Caco-2 (cell line): ENCODE measurements around the gene GNS. TPM values are rescaled to one million over a fixed set of nuclear protein-coding genes. Genes with fewer than 3 reads are reported as not detected.

Experiments
- BruUV-seq: library from RNA; stranded (reverse); fragments of 400-500 nt; replicated peaks from 2 replicates; lab custom pipeline; 2021; lab: Mats Ljungman, UMichigan
- CTCF ChIA-PET: fragments of 300-600 bp; sonication (Branson Sonifier 250); formaldehyde crosslinking; loops from one replicate; lab custom pipeline; 2022; ENCODE audit warnings: antibody characterized with exemption; lab: Charles Lee
- POLR2A ChIA-PET: fragments of 300-600 bp; sonication (Branson Sonifier 250); formaldehyde crosslinking; loops from one replicate; lab custom pipeline; 2022; ENCODE audit warnings: antibody characterized with exemption; lab: Charles Lee
- DNase-seq, 2 experiments: peaks; one replicate each; pipeline versions ENCODE4 v3.0.0 to v3.0.0-alpha.2; 2020 to 2022
- H3K27me3 ChIP-seq: replicated peaks from 2 replicates; pipeline ENCODE4 v1.6.0; 2011; ENCODE audit warnings: low read length; ENCODE audit not compliant: control insufficient read depth, insufficient read depth
- H3K36me3 ChIP-seq: 2 replicates; pipeline ENCODE4 v1.5.1; 2011; ENCODE audit warnings: low read length; ENCODE audit not compliant: control insufficient read depth, insufficient read depth
- H3K4me1 ChIP-seq: fragments of 250-450 bp; sonication (Bioruptor Pico); 2 replicates; pipeline ENCODE4 v1.5.1; 2020; ENCODE audit warnings: mild to moderate bottlenecking
- H3K4me3 ChIP-seq: 2 replicates; pipeline ENCODE4 v1.5.1; 2011; ENCODE audit warnings: low read depth, mild to moderate bottlenecking, control low read depth, low read length
- H3K9me3 ChIP-seq: fragments of 250-450 bp; sonication (Bioruptor Pico); 2 replicates; pipeline ENCODE4 v1.5.1; 2020; ENCODE audit warnings: mild to moderate bottlenecking, moderate library complexity
- H3K27ac Mint-ChIP-seq: one replicate; pipeline ENCODE4 v1.8.0; 2022; ENCODE audit warnings: mixed read lengths; ENCODE audit not compliant: unreplicated experiment
- H3K27me3 Mint-ChIP-seq: one replicate; pipeline ENCODE4 v1.8.0; 2022; ENCODE audit warnings: mixed read lengths; ENCODE audit not compliant: insufficient read depth, unreplicated experiment
- H3K36me3 Mint-ChIP-seq: one replicate; pipeline ENCODE4 v1.8.0; 2022; ENCODE audit warnings: mild to moderate bottlenecking, mixed read lengths; ENCODE audit not compliant: insufficient read depth, unreplicated experiment
- H3K4me1 Mint-ChIP-seq: one replicate; pipeline ENCODE4 v1.8.0; 2022; ENCODE audit warnings: low read depth, mixed read lengths; ENCODE audit not compliant: unreplicated experiment
- H3K4me3 Mint-ChIP-seq: one replicate; pipeline ENCODE4 v1.8.0; 2022; ENCODE audit warnings: mild to moderate bottlenecking, moderate library complexity, mixed read lengths; ENCODE audit not compliant: unreplicated experiment
- H3K9me3 Mint-ChIP-seq: one replicate; pipeline ENCODE4 v1.8.0; 2022; ENCODE audit warnings: mixed read lengths; ENCODE audit not compliant: unreplicated experiment
- CTCF ChIP-seq, 2 experiments: fragments of 200-600 bp in 1 of 2; IDR thresholded peaks; 1 replicate in 1 of 2; 2 replicates in 1 of 2; pipeline versions ENCODE4 v1.5.1 to v1.8.0; 2011 to 2022; ENCODE audit warnings: antibody characterized with exemption in 1 of 2, control low read depth in 1 of 2, inconsistent platforms in 1 of 2, low read depth in 1 of 2, low read length in 1 of 2, mild to moderate bottlenecking in 1 of 2, moderate library complexity in 1 of 2; ENCODE audit not compliant: insufficient read depth in 1 of 2, severe bottlenecking in 1 of 2, unreplicated experiment in 1 of 2
- intact Hi-C: fragments of 100-400 bp; cut with micrococcal nuclease; formaldehyde crosslinking; loops from one replicate; pipeline ENCODE4 v1.10.0; 2022; ENCODE audit not compliant: unreplicated experiment
- total RNA-seq: library from RNA; stranded (reverse); gene quantifications from 2 replicates; pipeline ENCODE4 v1.2.3, GENCODE V29; 2022

GNS gene
- total RNA-seq, 1 experiment from 2014 or later: 75.1 TPM

DNA sequence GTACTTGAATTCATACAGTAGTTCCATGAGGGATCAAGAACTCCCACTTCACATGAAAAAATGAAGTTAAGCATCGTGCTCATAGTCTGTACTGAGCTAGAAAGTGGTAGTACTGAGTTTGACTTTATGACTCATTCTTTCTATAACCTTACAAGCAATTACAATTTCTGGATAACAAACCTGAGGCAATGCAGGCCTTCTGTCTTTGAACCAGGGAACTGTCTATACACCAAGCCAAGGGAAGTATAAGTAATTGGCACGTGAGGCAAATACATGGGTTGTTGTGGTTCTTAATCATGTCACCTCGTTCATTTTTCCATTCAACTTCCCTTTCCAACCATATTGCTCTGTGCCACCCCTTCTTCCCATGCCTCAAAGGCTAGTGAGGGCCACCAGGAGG is 16.8 kb downstream of the GNS start:
- intact Hi-C loops: loop anchor here (5.0 kb wide), 1 partner anchor 40 kb away; no protein-coding TSS in a partner anchor
- no peak overlapping the region for H3K27ac Mint-ChIP-seq
- no peak for DNase-seq
- no peak for TF ChIP-seq CTCF (IDR thresholded peaks at IDR 0.05; ENCODE audit: insufficient read depth in 1 of 2, low read depth in 1 of 2, low read length in 1 of 2, severe bottlenecking in 1 of 2, unreplicated experiment in 1 of 2)
- no peaks in the 10 kb centered on the region for H3K9me3 ChIP-seq
- H3K4me3 ChIP-seq: no peak overlapping the region
- H3K27me3 Mint-ChIP-seq: no peaks in the 10 kb centered on the region
- H3K27me3 ChIP-seq: no peaks in the 10 kb centered on the region
- BruUV-seq: no TSS peak
- ChIA-PET POLR2A (no interaction called here), CTCF (no interaction called here)
- no peak overlapping the region for H3K4me3 Mint-ChIP-seq
- H3K36me3 Mint-ChIP-seq: peaks cover 32% of the 10 kb centered on the region
- H3K36me3 ChIP-seq: peaks cover 2% of the 10 kb centered on the region; the same call in 1 of the 2 replicates
- no peaks in the 10 kb centered on the region for H3K9me3 Mint-ChIP-seq
- H3K4me1 ChIP-seq: peaks cover 21% of the 10 kb centered on the region
- peaks cover 11% of the 10 kb centered on the region for H3K4me1 Mint-ChIP-seq

DNA sequence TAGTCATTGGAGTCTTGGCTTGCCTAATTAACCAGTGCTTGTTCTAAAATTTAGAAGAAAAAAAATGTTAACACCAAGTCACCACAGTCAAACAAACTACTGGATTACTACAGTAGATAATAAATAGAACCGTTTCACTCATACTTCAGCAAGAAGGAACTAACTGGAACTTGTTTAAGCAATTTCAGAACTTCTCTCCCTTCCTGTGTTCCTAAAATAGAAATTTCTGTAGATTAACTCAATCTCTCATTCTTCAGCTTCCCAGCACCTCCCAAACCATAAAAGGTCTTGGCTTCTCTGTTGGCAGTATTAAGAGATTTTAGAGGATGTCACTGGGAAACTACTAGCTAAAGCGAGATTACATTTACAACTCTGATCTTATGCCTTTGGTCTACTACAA is 18.6 kb downstream of the GNS start:
- TF ChIP-seq CTCF (IDR thresholded peaks at IDR 0.05; ENCODE audit: insufficient read depth in 1 of 2, low read depth in 1 of 2, low read length in 1 of 2, severe bottlenecking in 1 of 2, unreplicated experiment in 1 of 2): no peak
- H3K4me3 ChIP-seq: no peak overlapping the region
- Mint-ChIP-seq H3K36me3 (peaks cover 38% of the 10 kb centered on the region), H3K4me3 (no peak overlapping the region), H3K27me3 (no peaks in the 10 kb centered on the region), H3K4me1 (peaks cover 11% of the 10 kb centered on the region), H3K9me3 (no peaks in the 10 kb centered on the region), H3K27ac (no peak overlapping the region)
- POLR2A ChIA-PET: no interaction called here
- peaks cover 20% of the 10 kb centered on the region for H3K4me1 ChIP-seq
- no TSS peak for BruUV-seq
- no peak for DNase-seq
- no peaks in the 10 kb centered on the region for H3K27me3 ChIP-seq
- CTCF ChIA-PET: no interaction called here
- H3K9me3 ChIP-seq: no peaks in the 10 kb centered on the region
- intact Hi-C loops: loop anchor here (5.0 kb wide), 1 partner anchor 42 kb away; no protein-coding TSS in a partner anchor
- H3K36me3 ChIP-seq: peaks cover 4% of the 10 kb centered on the region; the same call in 1 of the 2 replicates

DNA sequence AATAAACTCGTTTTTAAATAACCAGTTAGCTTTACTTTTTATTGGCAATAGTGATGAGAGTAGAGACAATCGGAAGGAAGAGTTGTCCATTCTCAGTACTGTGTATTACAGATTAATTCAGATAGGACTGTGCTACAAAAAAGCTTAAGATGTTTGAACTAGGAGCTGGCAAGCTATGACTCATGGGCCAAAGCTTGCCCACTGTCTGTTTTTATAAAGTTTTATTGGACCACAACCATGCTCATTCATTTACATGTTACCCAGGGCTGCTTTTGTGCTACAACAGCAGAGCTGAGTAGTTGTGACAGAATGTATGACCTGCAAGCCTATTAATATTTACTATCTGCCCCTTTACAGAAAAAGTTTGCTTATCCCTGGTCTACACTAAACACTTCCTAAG is 19.4 kb downstream of the GNS start:
- H3K36me3 Mint-ChIP-seq: peaks cover 38% of the 10 kb centered on the region
- H3K36me3 ChIP-seq: peaks cover 4% of the 10 kb centered on the region; the same call in 1 of the 2 replicates
- CTCF ChIA-PET: no interaction called here

More for the DNA sequence above, 19.4 kb downstream of the GNS start:
- Histone ChIP-seq H3K27me3 (no peaks in the 10 kb centered on the region), H3K4me1 (peaks cover 15% of the 10 kb centered on the region), H3K4me3 (no peak overlapping the region), H3K9me3 (no peaks in the 10 kb centered on the region)
- Mint-ChIP-seq H3K27me3 (no peaks in the 10 kb centered on the region), H3K4me1 (peaks cover 11% of the 10 kb centered on the region), H3K27ac (no peak overlapping the region), H3K4me3 (no peak overlapping the region), H3K9me3 (no peaks in the 10 kb centered on the region)
- no peak for DNase-seq
- POLR2A ChIA-PET: no interaction called here
- intact Hi-C loops: loop anchor here (5.0 kb wide), 1 partner anchor 43 kb away; no protein-coding TSS in a partner anchor
- no TSS peak for BruUV-seq
- TF ChIP-seq CTCF (IDR thresholded peaks at IDR 0.05; ENCODE audit: insufficient read depth in 1 of 2, low read depth in 1 of 2, low read length in 1 of 2, severe bottlenecking in 1 of 2, unreplicated experiment in 1 of 2): no peak
